IMR-90 (cell line): ENCODE measurements around the gene PRPF6. TPM values are rescaled to one million over a fixed set of nuclear protein-coding genes. Genes with fewer than 3 reads are reported as not detected.

ENCODE experiments used
- ELK1 ChIP-seq: fragments of 150-350 bp; IDR thresholded peaks from 2 replicates; pipeline ENCODE4 v1.6.1; 2016; ENCODE audit warnings: low read depth, mild to moderate bottlenecking, low read length, moderate library complexity, borderline replicate concordance
- MAZ ChIP-seq: IDR thresholded peaks from 2 replicates; pipeline ENCODE4 v1.6.1; 2012; ENCODE audit warnings: low read depth, mild to moderate bottlenecking, low read length, improper control_type of control experiment, moderate library complexity, borderline replicate concordance
- NFE2L2 ChIP-seq: fragments of 150-350 bp; IDR thresholded peaks from 2 replicates; pipeline ENCODE4 v1.6.1; 2016; ENCODE audit warnings: low read depth, mild to moderate bottlenecking, low read length
- POLR2A ChIP-seq: IDR thresholded peaks from 2 replicates; pipeline ENCODE4 v1.6.1; 2012; ENCODE audit warnings: mild to moderate bottlenecking, low read depth, low read length
- USF2 ChIP-seq: fragments of 150-350 bp; IDR thresholded peaks from 2 replicates; pipeline ENCODE4 v1.6.1; 2017; ENCODE audit warnings: mild to moderate bottlenecking, antibody characterized with exemption, low read length, low read depth
- polyA plus RNA-seq, 3 experiments: library from polyadenylated mRNA; depleted of rRNA; stranded (reverse); fragments of >200 nt; gene quantifications; 2 replicates each; pipeline ENCODE4 v1.2.3, GENCODE V29; 2012; ENCODE audit warnings: low replicate concordance in 1 of 3
- total RNA-seq: library from RNA; depleted of rRNA; stranded (reverse); fragments of >200 nt; gene quantifications from 2 replicates; pipeline ENCODE4 v1.2.3, GENCODE V29; 2012

The PRPF6 gene
- total and polyA plus RNA-seq, 2 of the 4 experiments (the other 2 are of a cell fraction), result 43.5 to 71.3 TPM

DNA sequence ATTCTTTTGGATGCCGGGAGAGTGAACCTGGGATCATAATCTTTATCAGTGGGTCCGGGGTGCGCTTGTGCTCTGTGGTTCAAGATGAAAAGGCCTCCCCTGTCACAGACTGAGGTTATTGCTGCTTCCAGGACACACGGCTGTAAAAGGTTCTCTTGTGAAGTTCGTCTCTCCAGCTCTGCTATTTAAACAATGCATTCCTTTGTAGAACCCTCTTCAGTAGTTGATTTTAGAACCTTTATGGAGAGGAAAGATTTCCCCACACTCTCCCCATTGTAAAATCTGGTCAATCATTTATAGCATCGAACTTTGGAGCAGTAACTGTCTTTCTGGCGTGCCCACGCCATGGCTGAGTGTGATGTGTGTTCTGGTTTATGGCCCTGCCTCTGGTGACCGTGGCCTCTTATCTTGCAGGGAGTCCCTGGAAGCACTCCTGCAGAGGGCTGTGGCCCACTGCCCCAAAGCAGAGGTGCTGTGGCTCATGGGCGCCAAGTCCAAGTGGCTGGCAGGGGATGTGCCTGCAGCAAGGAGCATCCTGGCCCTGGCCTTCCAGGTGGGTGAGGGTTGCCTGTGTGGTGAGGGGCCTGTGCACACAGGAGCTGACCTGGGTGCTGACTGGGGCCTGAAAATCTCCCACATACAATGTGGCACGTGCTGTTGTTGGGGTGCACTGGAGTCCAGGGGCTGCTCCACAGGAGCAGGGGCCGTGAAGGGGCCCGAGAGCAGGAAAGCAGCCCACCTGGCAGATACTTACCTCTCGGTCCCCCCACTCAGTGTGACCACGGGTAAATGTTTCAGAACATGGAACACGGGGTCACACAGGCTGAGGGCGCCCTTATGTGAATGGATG is 43.4 kb downstream of the PRPF6 start (continued):
- TF ChIP-seq POLR2A, result no peak
- no peak for TF ChIP-seq NFE2L2
- TF ChIP-seq USF2, result no peak
- TF ChIP-seq ELK1, result no peak
- no peak for TF ChIP-seq MAZ
